ENCODE results near the gene TBL2.
"Not testable (repeated sequence)": the region's sequence is repeated elsewhere in the genome, so short reads cannot be mapped to it uniquely, and the experiment has no call there.

Gene TBL2

DNA sequence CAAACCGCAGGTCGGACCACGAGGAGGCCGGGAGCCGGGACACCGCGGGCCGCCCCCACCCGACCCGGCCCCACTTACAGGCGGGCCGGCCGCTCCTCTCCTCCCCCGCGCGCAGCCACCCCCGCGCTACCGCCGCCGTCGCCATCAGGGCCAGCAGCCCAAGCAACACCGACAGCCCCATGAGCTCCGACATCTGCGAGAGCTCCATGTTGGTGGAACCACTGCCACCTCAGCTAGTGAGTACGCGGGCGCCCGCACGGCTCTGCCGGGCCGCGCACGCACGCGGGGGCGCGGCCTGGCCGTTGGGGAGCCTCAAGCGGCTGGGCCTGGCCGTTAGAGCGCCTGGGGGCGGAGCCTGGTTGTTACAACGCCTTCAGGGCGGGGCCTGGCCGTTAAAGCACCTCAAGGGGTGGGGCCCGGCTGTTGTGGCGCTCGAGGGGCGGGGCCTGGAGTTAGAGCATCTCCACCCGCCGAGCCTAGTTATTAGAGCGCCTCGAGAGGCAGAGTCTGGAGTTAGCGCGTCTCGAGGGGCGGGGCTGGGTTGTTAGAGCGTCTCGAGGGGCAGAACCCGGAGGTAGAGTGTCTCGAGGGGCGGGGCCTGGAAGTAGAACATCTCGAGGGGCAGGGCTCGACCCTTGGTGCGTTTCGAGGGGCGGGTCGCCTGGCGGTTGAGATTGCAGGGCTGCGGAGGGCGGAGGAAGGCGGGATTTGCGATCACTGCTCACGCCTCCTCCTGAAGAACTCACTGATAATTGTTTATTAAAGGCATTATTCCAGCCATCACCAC, at the start of gene TBL2:
TBL2 (minus strand) TSS at position 238 of the 787 bp plus-strand sequence; CDS start at position 208, 30 bp downstream.
- intact Hi-C loops (cut with micrococcal nuclease): loop anchor here (1.0 kb wide), 2 partner anchors 21 to 56 kb away; partner anchors contain the start of genes BAZ1B and BCL7B
- Mint-ChIP-seq H3K27ac (peak within 1 kb of the TSS; percentile 96), H3K9me3 (no peaks in the 10 kb centered on the region), H3K4me3 (peak within 1 kb of the TSS; percentile 84), H3K27me3 (no peaks in the 10 kb centered on the region), H3K36me3 (ENCODE audit: low read depth) (peaks cover 44% of the 10 kb centered on the region), H3K4me1 (ENCODE audit: low read depth) (peaks cover 48% of the 10 kb centered on the region)

DNA sequence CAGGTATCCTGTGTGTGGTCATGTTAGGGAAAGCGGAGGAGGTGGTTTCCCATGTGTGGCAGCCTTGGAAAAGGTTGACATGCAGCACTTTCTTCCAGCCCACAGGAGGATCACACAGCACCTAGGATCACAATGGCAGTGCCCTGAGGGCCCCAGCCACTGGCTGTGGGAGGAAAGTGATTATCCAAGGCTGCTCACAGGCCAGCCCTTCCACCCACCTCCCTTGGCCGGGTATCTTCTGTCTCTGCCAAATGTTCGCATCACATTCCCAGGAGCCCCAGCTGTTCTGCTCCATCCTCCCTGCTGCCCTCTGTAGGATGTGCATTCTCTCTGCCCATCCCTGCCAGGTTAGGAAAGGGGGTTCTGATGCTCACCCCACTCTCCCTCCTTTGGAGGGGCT, 48.4 kb upstream of the TBL2 start:
- intact Hi-C loops (cut with micrococcal nuclease): loop anchor here (10.0 kb wide), 1 partner anchor 228 kb away; no protein-coding TSS in a partner anchor
- Mint-ChIP-seq H3K27me3 (peaks cover 89% of the 10 kb centered on the region), H3K4me1 (ENCODE audit: low read depth) (peaks cover 16% of the 10 kb centered on the region), H3K27ac (no peak overlapping the region), H3K9me3 (no peaks in the 10 kb centered on the region), H3K36me3 (ENCODE audit: low read depth) (no peaks in the 10 kb centered on the region), H3K4me3 (no peak overlapping the region)

DNA sequence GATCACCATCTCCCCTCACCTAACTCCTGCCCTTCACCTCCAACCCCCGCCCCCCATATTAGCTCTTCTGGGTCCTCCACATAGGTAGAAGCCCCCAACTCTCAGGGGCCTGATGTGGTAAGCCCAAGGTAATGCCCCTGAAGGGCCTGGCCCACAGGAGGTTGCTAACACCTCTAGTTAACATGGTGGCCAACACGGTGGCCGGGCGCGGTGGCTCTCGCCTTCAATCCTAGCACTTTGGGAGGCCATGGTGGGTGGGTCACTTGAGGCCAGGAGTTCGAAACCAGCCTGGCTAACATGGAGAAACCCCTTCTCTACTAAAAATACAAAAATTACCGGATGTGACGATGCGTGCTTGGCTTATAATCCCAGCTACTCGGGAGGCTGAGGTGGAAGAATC, 46.9 kb upstream of the TBL2 start:
- Mint-ChIP-seq H3K9me3 (no peaks in the 10 kb centered on the region), H3K27me3 (peaks cover 90% of the 10 kb centered on the region), H3K27ac (no peak overlapping the region), H3K36me3 (ENCODE audit: low read depth) (no peaks in the 10 kb centered on the region), H3K4me3 (no peak overlapping the region), H3K4me1 (ENCODE audit: low read depth) (peaks cover 14% of the 10 kb centered on the region)
- intact Hi-C loops (cut with micrococcal nuclease): loop anchor here (10.0 kb wide), 1 partner anchor 230 kb away; no protein-coding TSS in a partner anchor

DNA sequence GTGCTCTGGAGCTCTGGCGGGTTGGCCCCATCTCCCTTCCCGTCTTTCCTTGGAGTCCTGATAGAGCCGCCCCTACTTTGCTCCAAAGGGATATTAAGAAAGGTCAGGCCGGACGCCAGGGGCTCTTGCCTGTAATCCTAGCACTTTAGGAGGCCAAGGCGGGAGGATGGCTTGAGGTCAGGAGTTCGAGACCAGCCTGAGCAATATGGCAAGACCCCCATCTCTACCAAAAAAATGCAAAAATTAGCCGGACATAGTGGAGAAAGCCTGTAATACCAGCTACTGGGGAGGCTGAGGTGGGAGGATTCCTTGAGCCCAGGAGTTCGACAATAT, 46.3 kb upstream of the TBL2 start:
- no peak overlapping the region for H3K27ac Mint-ChIP-seq
- H3K9me3 Mint-ChIP-seq: no peaks in the 10 kb centered on the region
- peaks cover 14% of the 10 kb centered on the region for H3K4me1 Mint-ChIP-seq (ENCODE audit: low read depth)
- no peaks in the 10 kb centered on the region for H3K36me3 Mint-ChIP-seq (ENCODE audit: low read depth)
- intact Hi-C loops (cut with micrococcal nuclease): loop anchor here (10.0 kb wide), 1 partner anchor 230 kb away; no protein-coding TSS in a partner anchor
- H3K27me3 Mint-ChIP-seq: peaks cover 94% of the 10 kb centered on the region
- H3K4me3 Mint-ChIP-seq: peak overlapping the region; percentile 56

- Mint-ChIP-seq H3K4me1 (ENCODE audit: low read depth) (peaks cover 14% of the 10 kb centered on the region), H3K27ac (no peak within 1 kb of the TSS), H3K36me3 (ENCODE audit: low read depth) (no peaks in the 10 kb centered on the region), H3K27me3 (peaks cover 96% of the 10 kb centered on the region), H3K9me3 (no peaks in the 10 kb centered on the region), H3K4me3 (peak within 1 kb of the TSS; percentile 56)
- intact Hi-C loops (cut with micrococcal nuclease): loop anchor here (10.0 kb wide), 1 partner anchor 231 kb away; no protein-coding TSS in a partner anchor
Observed at GRCh38 chr7:73623798-73624668, 45.7 kb upstream of the TBL2 start, which contains the start of gene MLXIPL. MLXIPL (minus strand) TSS chr7:73624522; CDS start chr7:73624492, 30 bp downstream.

- Mint-ChIP-seq H3K9me3 (no peaks in the 10 kb centered on the region), H3K27ac (no peak overlapping the region), H3K27me3 (peaks cover 96% of the 10 kb centered on the region), H3K4me3 (peak overlapping the region; percentile 56), H3K36me3 (ENCODE audit: low read depth) (no peaks in the 10 kb centered on the region), H3K4me1 (ENCODE audit: low read depth) (peaks cover 14% of the 10 kb centered on the region)
- intact Hi-C loops (cut with micrococcal nuclease): loop anchor here (10.0 kb wide), 1 partner anchor 232 kb away; no protein-coding TSS in a partner anchor
Observed at GRCh38 chr7:73622909-73623797, 44.8 kb upstream of the TBL2 start.

DNA sequence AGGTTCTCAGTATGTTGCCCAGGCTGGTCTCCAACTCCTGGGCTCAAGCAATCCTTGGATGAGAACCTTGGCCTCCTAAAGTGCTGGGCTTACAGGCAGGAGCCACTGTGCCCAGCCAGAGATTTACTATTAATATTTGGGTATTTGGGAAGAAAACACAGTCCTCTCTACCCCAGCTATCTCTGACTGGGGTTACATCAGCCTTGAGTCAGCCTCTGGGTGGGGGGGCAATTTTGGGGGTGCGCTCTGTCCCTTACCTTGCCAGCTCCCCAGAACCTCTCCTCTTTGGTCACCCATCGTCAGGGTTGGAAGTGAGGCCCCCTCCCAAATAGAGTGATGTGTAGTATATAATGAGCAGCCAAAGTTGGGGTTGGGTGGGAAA, 44.1 kb upstream of the TBL2 start:
- H3K27ac Mint-ChIP-seq: no peak overlapping the region
- intact Hi-C loops (cut with micrococcal nuclease): loop anchor here (10.0 kb wide), 1 partner anchor 232 kb away; no protein-coding TSS in a partner anchor

GRCh38 chr7:73621168-73622063, 43.0 kb upstream of the TBL2 start:
- Mint-ChIP-seq H3K36me3 (ENCODE audit: low read depth) (no peaks in the 10 kb centered on the region), H3K4me3 (no peak overlapping the region), H3K4me1 (ENCODE audit: low read depth) (peaks cover 14% of the 10 kb centered on the region), H3K27me3 (peaks cover 96% of the 10 kb centered on the region), H3K9me3 (no peaks in the 10 kb centered on the region), H3K27ac (no peak overlapping the region)
- intact Hi-C loops (cut with micrococcal nuclease): loop anchor here (10.0 kb wide), 1 partner anchor 233 kb away; no protein-coding TSS in a partner anchor

More for the DNA sequence above, 44.1 kb upstream of the TBL2 start:
- Mint-ChIP-seq H3K27me3 (peaks cover 96% of the 10 kb centered on the region), H3K36me3 (ENCODE audit: low read depth) (no peaks in the 10 kb centered on the region), H3K4me3 (no peak overlapping the region), H3K9me3 (no peaks in the 10 kb centered on the region), H3K4me1 (ENCODE audit: low read depth) (peaks cover 14% of the 10 kb centered on the region)

DNA sequence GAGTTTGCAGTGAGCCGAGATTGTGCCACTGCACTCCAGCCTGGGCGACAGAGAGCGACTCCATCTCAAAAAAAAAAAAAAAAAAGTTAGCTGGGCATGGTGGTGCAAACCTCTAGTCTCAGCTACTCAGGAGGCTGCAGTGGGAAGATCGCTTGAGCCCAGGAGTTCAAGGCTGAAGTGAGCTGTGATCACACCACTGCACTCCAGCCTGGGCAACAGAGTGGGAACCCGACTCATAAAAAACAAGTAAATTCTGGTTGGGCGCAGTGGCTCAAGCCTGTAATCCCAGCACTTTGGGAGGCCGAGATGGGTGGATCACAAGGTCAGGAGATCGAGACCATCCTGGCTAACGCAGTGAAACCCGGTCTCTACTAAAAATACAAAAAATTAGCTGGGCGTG, 41.0 kb upstream of the TBL2 start:
- intact Hi-C loops (cut with micrococcal nuclease); H3K4me3 Mint-ChIP-seq; H3K27ac Mint-ChIP-seq: not testable (repeated sequence)

DNA sequence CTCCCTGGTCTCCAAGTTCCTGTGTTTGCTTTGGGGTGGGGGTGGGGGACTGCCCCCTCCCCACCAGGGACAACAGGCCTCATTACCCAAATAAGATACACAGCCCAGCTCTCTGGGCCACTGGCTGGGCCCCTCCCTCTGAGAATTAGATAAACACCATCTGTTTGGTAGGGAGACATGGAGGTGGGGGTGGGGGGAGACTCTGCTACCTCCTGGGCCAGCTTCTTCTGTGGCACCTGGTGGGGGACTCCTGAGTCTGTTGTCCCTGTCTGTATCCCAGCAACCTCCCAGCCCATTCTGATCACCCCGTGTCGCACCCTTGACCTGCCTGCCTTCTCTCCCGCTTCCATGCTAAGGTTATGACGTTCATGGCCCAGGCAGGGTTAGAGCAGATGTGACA, 40.2 kb upstream of the TBL2 start:
- no peak overlapping the region for H3K4me3 Mint-ChIP-seq
- intact Hi-C loops (cut with micrococcal nuclease): no loop called here
- peaks cover 17% of the 10 kb centered on the region for H3K4me1 Mint-ChIP-seq (ENCODE audit: low read depth)
- H3K9me3 Mint-ChIP-seq: no peaks in the 10 kb centered on the region
- peaks cover 97% of the 10 kb centered on the region for H3K27me3 Mint-ChIP-seq
- no peak overlapping the region for H3K27ac Mint-ChIP-seq
- no peaks in the 10 kb centered on the region for H3K36me3 Mint-ChIP-seq (ENCODE audit: low read depth)

More for the DNA sequence above, 41.0 kb upstream of the TBL2 start:
- H3K36me3 Mint-ChIP-seq (ENCODE audit: low read depth); H3K9me3 Mint-ChIP-seq: not testable (repeated sequence)
- H3K27me3 Mint-ChIP-seq: peaks cover 97% of the 10 kb centered on the region
- H3K4me1 Mint-ChIP-seq (ENCODE audit: low read depth): peaks cover 14% of the 10 kb centered on the region

DNA sequence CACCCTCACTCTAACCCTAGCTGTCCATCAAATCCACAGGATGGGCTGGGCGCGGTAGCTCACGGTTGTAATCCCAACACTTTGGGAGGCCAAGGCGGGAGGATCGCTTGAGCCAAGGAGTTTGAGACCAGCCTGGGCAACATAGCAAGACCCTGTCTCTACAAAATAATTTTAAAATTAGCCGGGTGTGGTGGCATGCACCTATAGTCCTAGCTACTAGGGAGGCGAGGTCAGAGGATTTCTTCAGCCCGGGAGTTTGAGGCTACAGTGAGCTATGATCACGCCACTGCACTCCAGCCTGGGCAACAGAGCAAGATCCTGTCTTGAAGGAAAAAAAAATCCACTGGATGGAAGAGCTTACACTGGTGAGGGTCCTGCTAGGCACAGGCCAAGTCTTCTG, 39.1 kb upstream of the TBL2 start:
- H3K27ac Mint-ChIP-seq; intact Hi-C loops (cut with micrococcal nuclease); H3K9me3 Mint-ChIP-seq; H3K4me3 Mint-ChIP-seq; H3K36me3 Mint-ChIP-seq (ENCODE audit: low read depth): not testable (repeated sequence)
- peaks cover 12% of the 10 kb centered on the region for H3K4me1 Mint-ChIP-seq (ENCODE audit: low read depth)
- H3K27me3 Mint-ChIP-seq: peaks cover 97% of the 10 kb centered on the region

DNA sequence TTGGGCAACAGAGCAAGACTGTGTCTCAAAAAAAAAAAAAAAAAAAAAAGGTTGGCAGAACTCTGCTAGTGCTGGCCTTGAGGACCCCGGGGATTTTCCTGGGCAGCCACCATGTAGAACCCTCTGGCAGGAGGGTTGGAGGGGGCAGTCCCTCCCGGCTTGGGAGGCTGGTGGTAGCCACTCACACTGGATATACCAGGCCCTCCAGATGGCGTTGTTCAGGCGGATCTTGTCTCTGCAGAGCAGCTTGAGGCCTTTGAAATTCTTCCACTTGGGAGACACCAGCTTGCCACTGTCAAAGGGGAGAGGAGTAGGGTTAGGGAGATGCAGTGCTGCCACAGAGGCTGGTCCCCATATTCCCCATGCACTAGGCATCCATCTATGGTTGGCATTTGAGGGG, 37.5 kb upstream of the TBL2 start:
- H3K27ac Mint-ChIP-seq: no peak overlapping the region
- H3K4me1 Mint-ChIP-seq (ENCODE audit: low read depth): peaks cover 13% of the 10 kb centered on the region
- no peak overlapping the region for H3K4me3 Mint-ChIP-seq
- intact Hi-C loops (cut with micrococcal nuclease): no loop called here
- no peaks in the 10 kb centered on the region for H3K9me3 Mint-ChIP-seq
- H3K27me3 Mint-ChIP-seq: peaks cover 97% of the 10 kb centered on the region
- no peaks in the 10 kb centered on the region for H3K36me3 Mint-ChIP-seq (ENCODE audit: low read depth)
